HG02588 (cell line): ENCODE results near the gene GPA33.

Source experiments
- ATAC-seq: cut with Tn5 transposase; IDR thresholded peaks from one replicate; pipeline ENCODE4 v1.9.1; 2021; ENCODE audit warnings: mild to moderate bottlenecking, moderate library complexity; ENCODE audit not compliant: unreplicated experiment

GPA33 gene

GRCh38 chr1:167118188-167118587 is 28.0 kb upstream of the GPA33 start:
- ATAC-seq: no peak

- no peak for ATAC-seq
These were observed 27.0 kb upstream of the GPA33 start for GRCh38 chr1:167117225-167117624.

GRCh38 chr1:167116174-167116573 is 26.0 kb upstream of the GPA33 start:
- ATAC-seq: no peak

- ATAC-seq: no peak
These were observed 25.5 kb upstream of the GPA33 start for GRCh38 chr1:167115655-167116054.

GRCh38 chr1:167114725-167115124 is 24.5 kb upstream of the GPA33 start:
- ATAC-seq: no peak

GRCh38 chr1:167111868-167112709 is 21.9 kb upstream of the GPA33 start:
- ATAC-seq: no peak

GRCh38 chr1:167110586-167110985 is 20.4 kb upstream of the GPA33 start:
- no peak for ATAC-seq

- no peak for ATAC-seq
These were observed 18.9 kb upstream of the GPA33 start for GRCh38 chr1:167109125-167109524.

GRCh38 chr1:167107456-167107855 is 17.3 kb upstream of the GPA33 start:
- no peak for ATAC-seq

- ATAC-seq: no peak
These were observed 15.9 kb upstream of the GPA33 start for GRCh38 chr1:167106119-167106461.

- no peak for ATAC-seq
These were observed 15.3 kb upstream of the GPA33 start for GRCh38 chr1:167105271-167106118.

- no peak for ATAC-seq
These were observed 14.1 kb upstream of the GPA33 start for GRCh38 chr1:167104256-167104633.

- ATAC-seq: no peak
These were observed 12.9 kb upstream of the GPA33 start for GRCh38 chr1:167102906-167103573.

GRCh38 chr1:167101754-167102153 is 11.6 kb upstream of the GPA33 start:
- ATAC-seq: no peak

GRCh38 chr1:167100730-167101129 is 10.6 kb upstream of the GPA33 start:
- ATAC-seq: no peak

- ATAC-seq: no peak
These were observed 9.7 kb upstream of the GPA33 start for GRCh38 chr1:167099851-167100250.

- ATAC-seq: no peak
These were observed 5.2 kb upstream of the GPA33 start for GRCh38 chr1:167095368-167095767.

- ATAC-seq: no peak
These were observed 4.5 kb upstream of the GPA33 start for GRCh38 chr1:167094690-167095089.

- ATAC-seq: no peak
These were observed 3.8 kb upstream of the GPA33 start, which contains the start of gene STYXL2 for GRCh38 chr1:167093846-167094516. STYXL2 (plus strand) TSS chr1:167094075; CDS start chr1:167094850, 775 bp downstream.

- ATAC-seq: no peak
These were observed 2.5 kb upstream of the GPA33 start for GRCh38 chr1:167092653-167093052.

- no peak for ATAC-seq
These were observed 251 bp downstream of the GPA33 start for GRCh38 chr1:167089939-167090313.
